GM12872 (cell line): ENCODE results near the gene SEMA4G.

Experiments used
- TF ChIP-seq, protein P1 (sequence below): IDR thresholded peaks from 3 replicates; pipeline ENCODE4 v1.5.1; 2011; ENCODE audit warnings: low read depth, mild to moderate bottlenecking, low read length, moderate library complexity; ENCODE audit not compliant: insufficient read depth

Gene SEMA4G

DNA sequence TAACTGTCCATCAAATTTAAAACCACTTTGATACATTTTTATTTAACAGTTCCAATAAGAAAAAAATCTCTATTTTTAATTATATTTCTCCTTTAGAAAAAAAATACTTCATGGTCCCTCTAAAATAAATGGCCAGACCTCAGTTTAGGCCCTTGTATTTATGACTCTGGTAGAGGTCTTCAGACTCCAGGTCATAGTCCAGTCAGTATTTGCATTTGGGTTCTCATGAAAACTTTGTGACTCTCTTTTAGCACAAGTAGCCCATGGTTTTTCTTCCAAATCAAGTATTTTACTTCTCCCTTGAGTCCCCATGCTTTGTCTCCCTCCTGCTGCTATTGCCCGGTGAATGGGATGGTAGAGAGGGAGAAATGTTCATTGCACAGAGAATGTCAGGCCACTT, 5.5 kb upstream of the SEMA4G start:
- TF ChIP-seq, protein P1, sequence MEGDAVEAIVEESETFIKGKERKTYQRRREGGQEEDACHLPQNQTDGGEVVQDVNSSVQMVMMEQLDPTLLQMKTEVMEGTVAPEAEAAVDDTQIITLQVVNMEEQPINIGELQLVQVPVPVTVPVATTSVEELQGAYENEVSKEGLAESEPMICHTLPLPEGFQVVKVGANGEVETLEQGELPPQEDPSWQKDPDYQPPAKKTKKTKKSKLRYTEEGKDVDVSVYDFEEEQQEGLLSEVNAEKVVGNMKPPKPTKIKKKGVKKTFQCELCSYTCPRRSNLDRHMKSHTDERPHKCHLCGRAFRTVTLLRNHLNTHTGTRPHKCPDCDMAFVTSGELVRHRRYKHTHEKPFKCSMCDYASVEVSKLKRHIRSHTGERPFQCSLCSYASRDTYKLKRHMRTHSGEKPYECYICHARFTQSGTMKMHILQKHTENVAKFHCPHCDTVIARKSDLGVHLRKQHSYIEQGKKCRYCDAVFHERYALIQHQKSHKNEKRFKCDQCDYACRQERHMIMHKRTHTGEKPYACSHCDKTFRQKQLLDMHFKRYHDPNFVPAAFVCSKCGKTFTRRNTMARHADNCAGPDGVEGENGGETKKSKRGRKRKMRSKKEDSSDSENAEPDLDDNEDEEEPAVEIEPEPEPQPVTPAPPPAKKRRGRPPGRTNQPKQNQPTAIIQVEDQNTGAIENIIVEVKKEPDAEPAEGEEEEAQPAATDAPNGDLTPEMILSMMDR: no peak

DNA sequence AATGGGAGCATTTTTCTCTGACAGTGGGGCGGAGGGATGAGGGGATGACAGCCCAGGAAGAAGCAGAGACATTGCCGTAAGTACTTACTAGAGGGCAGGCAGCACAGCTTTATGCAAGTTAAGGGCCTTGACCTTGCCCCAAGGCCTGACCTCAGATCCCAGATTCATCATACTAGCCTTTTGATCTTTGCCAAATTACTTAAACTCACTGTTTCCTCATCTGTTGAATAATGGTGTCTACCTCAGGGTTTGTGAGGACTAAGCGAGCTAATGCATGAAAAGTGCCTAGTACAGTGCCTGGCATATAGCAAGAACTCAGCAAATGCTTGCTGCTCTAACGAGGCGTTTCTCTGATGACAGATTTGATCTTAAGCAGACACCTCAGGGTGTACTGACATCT, 3.5 kb upstream of the SEMA4G start:
- TF ChIP-seq, protein P1: no peak

DNA sequence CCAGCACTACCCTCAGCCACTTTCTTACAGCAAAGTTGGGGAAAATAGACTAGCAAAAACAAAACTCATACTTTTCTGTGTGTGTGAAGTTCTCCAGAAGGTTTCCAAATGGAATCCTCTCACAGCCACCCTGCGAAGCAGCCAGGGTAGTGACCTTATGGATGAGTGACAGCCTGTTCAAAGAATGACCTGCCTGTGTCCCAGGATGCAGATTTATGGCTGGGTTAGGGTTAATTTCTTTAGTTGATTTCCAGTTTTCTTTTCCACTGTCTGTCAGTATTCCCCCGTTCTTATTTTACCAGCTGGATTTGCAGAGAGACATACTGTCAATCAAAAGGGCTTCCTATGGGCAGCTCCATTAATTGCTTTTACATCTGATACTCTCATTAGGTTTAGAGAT, 2.4 kb upstream of the SEMA4G start:
- TF ChIP-seq, protein P1: no peak

DNA sequence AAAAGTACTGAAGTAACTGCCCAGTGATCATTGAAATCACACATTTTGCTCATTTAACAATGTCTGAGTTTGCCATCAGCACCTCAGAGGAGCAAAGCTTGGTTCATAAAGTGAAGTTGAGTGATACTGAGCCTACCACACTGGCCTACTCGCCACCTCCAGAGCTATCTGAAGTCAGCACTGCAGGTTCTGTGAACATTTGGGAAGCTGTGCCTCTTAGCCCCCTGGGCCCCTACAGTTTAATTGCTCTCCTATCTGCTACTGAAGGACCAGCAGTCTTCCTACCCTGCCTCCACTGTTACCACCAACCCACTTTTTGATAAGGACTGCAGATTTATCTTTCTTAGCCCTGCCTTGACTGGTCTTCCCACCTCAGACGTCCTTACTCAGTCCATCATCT, 2.0 kb upstream of the SEMA4G start:
- TF ChIP-seq, protein P1: no peak

DNA sequence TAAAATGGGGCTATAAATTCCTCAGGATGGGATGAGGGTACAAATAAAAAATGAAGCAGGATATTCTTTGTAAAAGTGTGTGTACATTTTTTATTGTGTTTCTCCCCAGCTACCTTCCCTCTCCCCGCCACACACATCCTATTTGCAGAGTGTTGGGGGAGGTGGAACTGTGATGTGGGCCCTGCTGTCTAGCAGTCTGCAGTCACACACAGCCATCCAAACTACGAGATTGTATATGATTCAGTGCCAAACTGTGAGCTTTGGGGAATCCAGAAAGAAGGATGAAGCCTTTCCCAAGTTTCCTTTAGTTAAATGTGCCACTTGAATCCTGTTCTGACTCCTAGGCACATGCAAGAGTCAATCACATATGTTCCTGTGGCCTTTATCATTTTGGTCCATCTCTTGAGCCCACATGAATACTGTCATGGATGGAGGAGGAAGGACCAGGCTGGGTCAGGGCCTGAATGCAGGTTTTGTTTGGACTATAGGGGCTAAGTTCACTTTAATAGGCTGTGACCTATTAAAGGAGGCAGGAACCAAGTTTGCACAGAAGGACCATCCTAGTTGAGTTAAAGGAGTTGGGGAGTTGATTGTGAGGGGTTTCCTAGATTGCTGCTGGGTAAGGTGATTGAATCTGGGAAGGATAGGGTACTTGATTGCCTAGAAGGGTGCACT, 1.1 kb upstream of the SEMA4G start:
- TF ChIP-seq, protein P1: no peak

DNA sequence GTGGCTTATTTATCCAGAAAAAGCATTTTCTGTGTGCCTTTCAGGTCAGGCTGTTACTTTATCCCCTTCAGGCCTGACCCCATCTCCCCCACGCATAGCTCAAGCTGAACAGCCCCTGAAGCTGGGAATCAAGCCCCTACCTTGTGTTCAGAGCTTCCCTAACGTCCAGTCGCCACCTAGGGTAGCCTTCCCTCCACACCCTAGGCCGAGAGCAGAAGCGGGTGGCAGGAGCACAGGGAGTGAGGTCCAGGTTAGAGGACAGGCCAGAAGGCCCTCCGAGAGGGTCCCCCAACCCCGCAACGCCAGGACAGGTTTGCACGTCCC, 479 bp upstream of the SEMA4G start:
- TF ChIP-seq, protein P1: no peak

DNA sequence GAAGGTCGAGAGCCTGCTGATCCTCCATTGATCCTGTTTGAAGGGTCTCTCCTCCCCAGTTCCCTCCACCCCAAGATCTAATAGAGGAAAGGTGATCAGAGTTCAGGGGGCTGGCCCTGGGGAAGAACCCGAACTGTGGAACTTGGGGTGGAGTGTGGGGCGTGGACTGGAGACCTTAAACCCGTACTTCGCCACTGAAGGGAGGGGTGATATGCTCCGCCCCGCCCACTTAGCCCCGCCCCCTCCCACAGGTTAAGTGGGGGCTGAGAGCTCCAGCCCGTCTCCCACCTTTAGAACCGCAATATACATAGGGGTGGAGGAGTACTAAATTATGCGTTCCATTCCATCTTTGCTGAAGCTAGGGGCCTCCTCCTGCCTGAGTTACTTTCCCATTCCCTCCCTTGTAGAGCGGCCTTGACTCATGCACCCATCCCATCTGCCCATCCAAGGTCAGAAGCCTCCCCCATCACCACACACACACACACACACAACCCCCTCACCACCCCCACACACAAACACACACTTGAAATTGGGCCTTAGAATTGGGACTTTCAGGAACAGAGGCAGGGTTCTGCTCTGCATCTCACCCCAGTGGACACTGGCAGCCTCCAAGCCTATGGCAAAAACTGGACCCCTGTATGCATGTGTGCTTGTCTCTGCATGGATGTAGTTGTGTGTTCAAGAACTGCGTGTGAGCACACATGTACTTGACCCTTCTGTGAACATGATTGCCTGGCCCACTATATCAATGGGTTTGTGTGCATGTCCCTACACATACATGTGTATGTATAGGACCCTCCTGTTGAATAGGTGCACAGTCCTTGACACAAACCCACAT, 991 bp downstream of the SEMA4G start:
- TF ChIP-seq, protein P1: no peak
